GM12874 (cell line): ENCODE results near the gene KRTAP25-1.

ENCODE experiments used
- TF ChIP-seq, protein P1 (sequence below): IDR thresholded peaks from 2 replicates; pipeline ENCODE4 v1.5.1; 2011; ENCODE audit warnings: low read depth, mild to moderate bottlenecking, control low read depth, low read length, moderate library complexity; ENCODE audit not compliant: insufficient read depth

The KRTAP25-1 gene

DNA sequence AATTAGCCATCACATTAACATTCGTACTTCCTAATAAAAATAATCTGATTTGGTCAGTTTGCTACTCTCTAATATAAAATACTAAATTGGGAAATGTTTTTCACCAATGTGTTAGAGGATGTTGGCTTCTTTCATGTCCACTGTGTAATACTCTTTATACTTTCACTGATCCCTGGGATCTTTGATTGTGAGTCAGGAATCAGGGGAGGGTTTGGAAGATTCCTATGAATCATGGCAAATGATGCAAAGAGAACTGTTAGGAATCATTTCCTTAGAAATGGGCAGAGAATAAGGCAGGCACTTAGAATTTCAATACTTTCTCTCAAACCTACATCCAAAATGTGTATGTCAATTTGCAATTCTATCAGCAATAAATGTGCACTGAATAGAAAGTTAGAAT, 37.5 kb downstream of the KRTAP25-1 start:
- TF ChIP-seq, protein P1, sequence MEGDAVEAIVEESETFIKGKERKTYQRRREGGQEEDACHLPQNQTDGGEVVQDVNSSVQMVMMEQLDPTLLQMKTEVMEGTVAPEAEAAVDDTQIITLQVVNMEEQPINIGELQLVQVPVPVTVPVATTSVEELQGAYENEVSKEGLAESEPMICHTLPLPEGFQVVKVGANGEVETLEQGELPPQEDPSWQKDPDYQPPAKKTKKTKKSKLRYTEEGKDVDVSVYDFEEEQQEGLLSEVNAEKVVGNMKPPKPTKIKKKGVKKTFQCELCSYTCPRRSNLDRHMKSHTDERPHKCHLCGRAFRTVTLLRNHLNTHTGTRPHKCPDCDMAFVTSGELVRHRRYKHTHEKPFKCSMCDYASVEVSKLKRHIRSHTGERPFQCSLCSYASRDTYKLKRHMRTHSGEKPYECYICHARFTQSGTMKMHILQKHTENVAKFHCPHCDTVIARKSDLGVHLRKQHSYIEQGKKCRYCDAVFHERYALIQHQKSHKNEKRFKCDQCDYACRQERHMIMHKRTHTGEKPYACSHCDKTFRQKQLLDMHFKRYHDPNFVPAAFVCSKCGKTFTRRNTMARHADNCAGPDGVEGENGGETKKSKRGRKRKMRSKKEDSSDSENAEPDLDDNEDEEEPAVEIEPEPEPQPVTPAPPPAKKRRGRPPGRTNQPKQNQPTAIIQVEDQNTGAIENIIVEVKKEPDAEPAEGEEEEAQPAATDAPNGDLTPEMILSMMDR, result no peak

GRCh38 chr21:30249936-30250335, 39.4 kb downstream of the KRTAP25-1 start:
- TF ChIP-seq, protein P1, result no peak

GRCh38 chr21:30248844-30249243, 40.5 kb downstream of the KRTAP25-1 start:
- TF ChIP-seq, protein P1, result no peak

DNA sequence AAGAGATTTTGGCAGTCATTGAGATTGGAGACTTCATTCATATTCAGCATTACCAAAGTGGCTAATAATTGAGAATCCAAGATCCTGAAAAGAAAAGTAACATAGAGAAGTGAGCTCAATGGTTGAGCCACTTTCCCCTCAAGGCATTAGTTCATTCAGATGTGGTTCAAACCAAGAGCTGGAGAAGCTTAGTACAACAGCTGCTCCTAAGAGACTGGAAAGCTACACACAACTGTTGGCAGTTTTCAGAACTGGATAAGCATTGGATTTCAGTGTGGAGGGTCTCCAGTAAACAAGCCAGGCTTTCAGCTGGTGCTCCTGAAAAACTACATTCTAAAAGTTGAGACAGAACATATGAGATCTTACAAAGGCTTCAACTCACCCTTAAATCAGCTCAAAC, 44.3 kb downstream of the KRTAP25-1 start:
- TF ChIP-seq, protein P1, result no peak

- TF ChIP-seq, protein P1, result no peak
Measured at GRCh38 chr21:30243691-30244090, 45.6 kb downstream of the KRTAP25-1 start.

DNA sequence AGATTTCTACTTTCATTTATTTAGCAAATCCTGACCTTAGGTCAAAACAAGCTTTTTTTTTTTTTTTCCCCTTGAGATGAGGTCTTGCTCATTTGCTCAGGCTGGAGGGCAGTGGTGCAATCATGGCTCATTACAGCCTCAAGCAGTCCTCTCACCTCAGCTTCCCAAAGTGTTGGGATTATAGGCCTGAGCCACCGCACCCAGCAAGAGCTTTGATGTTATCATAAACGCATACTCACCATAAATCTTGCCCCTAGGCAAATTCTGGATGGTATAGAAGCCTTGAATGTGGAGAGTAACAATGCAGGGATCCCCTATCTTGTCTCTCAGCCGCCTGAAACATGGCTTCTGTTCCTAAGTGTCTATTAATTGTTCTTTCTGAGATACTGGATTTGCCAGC, 48.7 kb downstream of the KRTAP25-1 start:
- TF ChIP-seq, protein P1, result no peak
